K562 (cell line): ENCODE data around the gene FXN.

Experiments
- CBX1 ChIP-seq: sonication (generic); IDR thresholded peaks from 2 replicates; pipeline ENCODE4 v1.6.1; 2016; ENCODE audit warnings: antibody characterized with exemption, low read depth, mild to moderate bottlenecking
- CCNT2 ChIP-seq: IDR thresholded peaks from 2 replicates; pipeline ENCODE4 v1.6.1; 2011; ENCODE audit warnings: borderline replicate concordance, low read depth, mild to moderate bottlenecking, moderate library complexity, mixed read lengths, low read length; ENCODE audit not compliant: insufficient read length; ENCODE audit errors: extremely low read depth
- NKRF ChIP-seq: fragments of 450-650 bp; IDR thresholded peaks from 2 replicates; pipeline ENCODE4 v1.6.1; 2016; ENCODE audit warnings: borderline replicate concordance
- POLR2A ChIP-seq: fragments of 450-650 bp; conservative IDR thresholded peaks from 2 replicates; pipeline ENCODE4 v1.6.1; 2016
- SIX5 ChIP-seq, 2 experiments: IDR thresholded peaks; 2 replicates each; pipeline ENCODE4 v1.6.1; 2011; ENCODE audit warnings: low read length in 2 of 2, borderline replicate concordance in 1 of 2, low read depth in 1 of 2, mild to moderate bottlenecking in 1 of 2, moderate library complexity in 1 of 2; ENCODE audit not compliant: insufficient read depth in 1 of 2
- SMC3 ChIP-seq: conservative IDR thresholded peaks from 2 replicates; pipeline ENCODE4 v1.6.1; 2011; ENCODE audit warnings: low read depth, low read length, improper control_type of control experiment; ENCODE audit not compliant: insufficient read depth
- TCF7L2 ChIP-seq: fragments of 150-350 bp; IDR thresholded peaks from 2 replicates; pipeline ENCODE4 v1.6.1; 2016; ENCODE audit warnings: low read depth, mild to moderate bottlenecking, low read length, moderate library complexity
- ZNF217 ChIP-seq: sonication (generic); formaldehyde crosslinking; IDR thresholded peaks from 2 replicates; pipeline ENCODE4 v1.8.0; 2022; ENCODE audit warnings: mild to moderate bottlenecking, missing genetic modification reagents
- TF ChIP-seq, protein P1 (sequence below): sonication (generic); formaldehyde crosslinking; IDR thresholded peaks from 2 replicates; pipeline ENCODE4 v1.8.0; 2022; ENCODE audit warnings: mild to moderate bottlenecking, missing genetic modification reagents, borderline replicate concordance

- TF ChIP-seq POLR2A (no peak), CCNT2 (no peak), ZNF217 (CRISPR knock-in tag) (no peak), TCF7L2 (no peak), CBX1 (no peak), SIX5 (IDR thresholded peaks at IDR 0.05; ENCODE audit: borderline replicate concordance in 1 of 2, insufficient read depth in 1 of 2, low read depth in 1 of 2, low read length in 2 of 2) (no peak), NKRF (no peak), SMC3 (peak; percentile 64; the same call in 1 of the 2 replicates)
- TF ChIP-seq, protein P1, sequence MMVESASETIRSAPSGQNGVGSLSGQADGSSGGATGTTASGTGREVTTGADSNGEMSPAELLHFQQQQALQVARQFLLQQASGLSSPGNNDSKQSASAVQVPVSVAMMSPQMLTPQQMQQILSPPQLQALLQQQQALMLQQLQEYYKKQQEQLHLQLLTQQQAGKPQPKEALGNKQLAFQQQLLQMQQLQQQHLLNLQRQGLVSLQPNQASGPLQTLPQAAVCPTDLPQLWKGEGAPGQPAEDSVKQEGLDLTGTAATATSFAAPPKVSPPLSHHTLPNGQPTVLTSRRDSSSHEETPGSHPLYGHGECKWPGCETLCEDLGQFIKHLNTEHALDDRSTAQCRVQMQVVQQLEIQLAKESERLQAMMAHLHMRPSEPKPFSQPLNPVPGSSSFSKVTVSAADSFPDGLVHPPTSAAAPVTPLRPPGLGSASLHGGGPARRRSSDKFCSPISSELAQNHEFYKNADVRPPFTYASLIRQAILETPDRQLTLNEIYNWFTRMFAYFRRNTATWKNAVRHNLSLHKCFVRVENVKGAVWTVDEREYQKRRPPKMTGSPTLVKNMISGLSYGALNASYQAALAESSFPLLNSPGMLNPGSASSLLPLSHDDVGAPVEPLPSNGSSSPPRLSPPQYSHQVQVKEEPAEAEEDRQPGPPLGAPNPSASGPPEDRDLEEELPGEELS (CRISPR knock-in tag): no peak
Measured at GRCh38 chr9:69027355-69028097, 8.0 kb upstream of the FXN start.
